GM19463 (cell line): Measurements from ENCODE around the gene UBXN11.
A peak's percentile ranks its signal among the peaks of the same experiment; 100 is the strongest.

Experiments
- ATAC-seq: cut with Tn5 transposase; IDR thresholded peaks from one replicate; pipeline ENCODE4 v1.9.1; 2021; ENCODE audit warnings: mild to moderate bottlenecking, moderate library complexity; ENCODE audit not compliant: unreplicated experiment

Gene UBXN11, protein sequence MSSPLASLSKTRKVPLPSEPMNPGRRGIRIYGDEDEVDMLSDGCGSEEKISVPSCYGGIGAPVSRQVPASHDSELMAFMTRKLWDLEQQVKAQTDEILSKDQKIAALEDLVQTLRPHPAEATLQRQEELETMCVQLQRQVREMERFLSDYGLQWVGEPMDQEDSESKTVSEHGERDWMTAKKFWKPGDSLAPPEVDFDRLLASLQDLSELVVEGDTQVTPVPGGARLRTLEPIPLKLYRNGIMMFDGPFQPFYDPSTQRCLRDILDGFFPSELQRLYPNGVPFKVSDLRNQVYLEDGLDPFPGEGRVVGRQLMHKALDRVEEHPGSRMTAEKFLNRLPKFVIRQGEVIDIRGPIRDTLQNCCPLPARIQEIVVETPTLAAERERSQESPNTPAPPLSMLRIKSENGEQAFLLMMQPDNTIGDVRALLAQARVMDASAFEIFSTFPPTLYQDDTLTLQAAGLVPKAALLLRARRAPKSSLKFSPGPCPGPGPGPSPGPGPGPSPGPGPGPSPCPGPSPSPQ

DNA sequence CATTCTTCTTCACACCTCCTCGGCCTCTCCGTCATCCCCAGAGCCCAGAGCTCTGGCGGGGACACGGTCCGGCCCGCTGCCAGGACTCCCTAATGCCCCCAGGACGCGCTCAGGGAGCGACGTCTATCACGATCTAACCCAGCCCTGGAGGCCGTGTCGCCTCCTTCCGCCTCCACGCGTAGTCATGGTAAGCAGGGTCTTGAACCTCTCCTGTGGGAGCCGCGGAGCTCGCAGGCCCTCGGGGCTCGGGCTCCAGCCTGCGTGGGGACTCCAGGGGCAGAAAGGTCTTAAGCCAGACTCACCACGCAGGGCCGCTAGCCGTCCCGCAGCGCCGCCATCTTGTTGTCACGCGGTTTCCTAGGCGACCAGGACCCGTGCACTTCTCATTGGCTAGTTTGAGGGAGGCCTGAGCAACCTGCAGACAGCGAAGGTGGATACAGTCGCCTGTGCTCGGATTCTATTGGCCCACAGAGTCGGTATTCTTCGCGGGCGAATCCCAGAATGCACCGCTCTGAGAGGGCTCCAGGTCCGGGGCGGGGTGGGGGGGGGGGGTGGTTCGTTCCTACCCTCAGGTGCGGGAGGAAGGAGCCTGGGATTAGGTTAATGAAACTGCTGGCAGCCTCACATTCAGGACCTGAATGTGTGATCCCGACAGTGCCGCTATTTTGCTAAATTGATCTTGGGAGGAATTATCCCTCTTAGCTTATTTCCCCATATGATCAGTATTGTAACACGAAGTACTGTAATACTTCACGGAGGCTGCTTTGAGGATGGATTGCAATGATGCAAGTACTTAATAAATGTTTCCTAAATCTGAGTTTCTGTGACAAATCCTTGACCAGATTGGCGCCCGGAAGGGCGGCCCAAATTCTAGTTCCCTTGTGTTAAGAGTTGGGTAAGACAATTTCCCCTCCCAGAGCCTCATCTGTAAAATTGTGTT is at the start of gene UBXN11:
Gene UBXN11, minus strand, starts transcription at position 347 of the 940 bp plus-strand sequence. CDS start 3,753 bp downstream, outside the sequence.
- ATAC-seq, result peak; percentile 99

DNA sequence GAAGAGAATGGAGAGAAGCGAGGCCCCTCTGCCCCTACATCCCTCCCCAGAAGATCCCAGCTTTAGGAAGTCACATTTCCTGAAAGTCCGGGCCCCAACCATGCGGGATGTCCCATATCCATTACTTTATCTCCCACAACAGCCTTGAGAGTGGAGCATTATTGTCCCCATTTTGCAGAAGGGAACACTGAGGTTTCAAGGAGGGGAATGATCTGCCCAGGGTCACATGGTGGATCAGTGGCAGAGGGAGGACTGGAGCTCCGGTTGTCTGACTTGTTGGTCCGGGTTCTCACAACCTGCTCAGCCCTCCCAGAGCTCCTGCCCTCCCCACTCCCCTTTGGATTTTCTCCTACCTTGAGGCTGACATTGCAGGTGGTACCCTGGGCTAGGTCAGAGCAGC is 49.7 kb upstream of the UBXN11 start:
- no peak for ATAC-seq

DNA sequence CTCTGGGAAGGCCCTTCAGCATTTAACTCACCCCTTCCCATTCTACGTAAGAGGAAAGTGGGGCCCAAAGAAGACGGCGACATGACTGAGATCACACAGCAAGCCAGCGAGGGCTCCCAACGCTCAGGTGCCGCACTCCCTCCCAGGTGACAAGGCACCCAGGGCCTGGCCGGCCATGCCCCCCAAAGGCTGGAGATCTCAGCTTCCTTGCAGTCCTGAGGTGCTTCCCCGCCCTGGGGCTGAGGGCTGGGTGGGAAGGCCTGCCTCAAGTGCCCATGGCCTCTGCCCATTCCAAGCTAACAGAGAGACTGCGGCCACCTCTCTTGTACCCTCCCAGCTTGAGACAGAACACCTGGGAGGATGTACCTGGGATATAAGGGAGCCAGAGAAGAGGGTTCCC is 48.5 kb upstream of the UBXN11 start:
- no peak for ATAC-seq

DNA sequence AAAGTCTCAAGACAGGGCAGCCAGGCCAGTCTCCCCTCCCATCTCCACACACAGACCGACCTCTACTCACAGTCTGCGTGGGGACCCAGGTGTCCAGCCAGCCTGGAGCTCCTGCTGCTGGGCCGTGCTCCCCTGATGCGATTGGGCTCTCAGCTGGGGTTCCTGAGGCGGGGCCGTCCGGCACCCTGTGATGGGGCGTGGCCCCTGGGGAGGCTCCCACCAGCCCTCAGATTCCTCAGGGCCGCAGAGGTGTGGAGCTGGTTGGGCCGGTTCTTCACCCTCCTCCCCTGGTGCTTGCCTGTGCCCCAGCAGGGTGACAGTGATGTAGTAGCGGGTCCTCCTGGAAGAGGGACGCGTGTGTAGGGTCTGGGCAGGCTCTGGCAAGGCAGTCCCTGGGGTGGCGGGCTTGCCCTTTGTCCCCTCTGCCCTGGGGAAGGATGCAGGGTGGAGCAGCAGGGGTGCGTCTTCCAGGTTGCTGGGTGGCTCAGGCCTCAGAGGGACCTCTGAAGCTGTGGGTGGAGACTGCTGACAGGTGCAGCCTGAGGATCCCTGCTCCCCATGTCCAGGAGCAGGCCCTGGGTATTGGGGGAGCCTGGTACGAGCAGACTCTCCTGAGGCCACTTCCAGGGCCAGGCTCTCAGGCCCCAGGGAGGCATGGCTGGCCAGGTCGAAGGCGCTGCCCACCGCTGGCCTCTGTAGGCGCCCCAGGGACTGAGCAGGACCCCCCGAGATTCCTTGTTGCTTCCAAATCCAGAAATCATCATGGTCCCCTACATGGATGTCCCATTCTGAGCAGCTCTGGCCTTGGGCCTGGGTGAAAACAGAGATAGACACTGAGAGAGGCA is 47.8 kb upstream of the UBXN11 start, which contains the start of gene CRYBG2:
Gene CRYBG2, minus strand, starts transcription at position 155 of the 845 bp plus-strand sequence. CDS start 7,473 bp downstream, outside the sequence.
- ATAC-seq, result no peak

DNA sequence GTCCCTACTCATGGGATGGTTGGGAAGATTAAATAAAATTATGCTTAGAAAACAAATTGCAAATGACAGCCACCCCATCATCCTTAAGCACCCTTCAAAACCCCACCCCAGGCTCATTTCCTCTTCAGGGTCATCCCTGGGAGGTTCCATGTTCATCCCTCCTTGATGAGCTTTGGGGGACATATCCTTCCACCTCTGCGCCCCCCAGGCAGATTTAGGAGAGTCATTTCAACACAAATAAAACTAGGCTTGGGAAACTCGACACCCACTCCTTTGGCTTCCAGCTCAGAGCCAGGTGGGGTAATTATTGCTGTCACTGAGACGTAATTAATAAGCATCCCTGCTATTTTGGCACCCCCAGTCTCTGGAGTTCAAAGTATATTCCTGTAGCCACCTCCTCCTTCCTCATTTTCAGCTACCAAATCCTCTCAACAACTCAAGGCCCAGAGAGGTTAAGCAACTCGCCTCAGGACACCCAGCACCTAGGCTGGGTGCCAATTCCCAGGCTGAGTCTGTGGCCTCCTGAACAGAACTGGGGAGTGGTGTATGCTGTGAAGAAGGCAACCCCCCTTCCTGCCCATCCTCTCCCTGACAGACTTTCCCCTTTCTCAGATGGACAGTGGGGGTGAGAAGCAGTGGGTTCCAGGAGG is 46.9 kb upstream of the UBXN11 start:
- ATAC-seq, result no peak

DNA sequence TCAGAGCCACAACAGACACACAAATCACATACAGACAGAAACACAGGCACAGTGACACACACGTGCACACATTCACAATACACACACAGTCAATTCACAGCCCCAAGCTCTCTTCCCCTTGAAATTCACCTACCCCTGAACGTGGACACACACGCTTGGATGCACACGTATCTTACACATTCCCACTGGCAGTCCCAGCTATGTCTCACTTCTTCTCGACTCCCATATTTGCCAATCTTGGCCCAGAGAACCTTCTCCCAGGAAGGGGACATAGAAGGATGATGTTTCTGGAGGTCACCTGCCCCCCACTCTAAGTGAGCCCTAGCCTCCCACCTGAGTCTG is 45.9 kb upstream of the UBXN11 start:
- ATAC-seq, result no peak

DNA sequence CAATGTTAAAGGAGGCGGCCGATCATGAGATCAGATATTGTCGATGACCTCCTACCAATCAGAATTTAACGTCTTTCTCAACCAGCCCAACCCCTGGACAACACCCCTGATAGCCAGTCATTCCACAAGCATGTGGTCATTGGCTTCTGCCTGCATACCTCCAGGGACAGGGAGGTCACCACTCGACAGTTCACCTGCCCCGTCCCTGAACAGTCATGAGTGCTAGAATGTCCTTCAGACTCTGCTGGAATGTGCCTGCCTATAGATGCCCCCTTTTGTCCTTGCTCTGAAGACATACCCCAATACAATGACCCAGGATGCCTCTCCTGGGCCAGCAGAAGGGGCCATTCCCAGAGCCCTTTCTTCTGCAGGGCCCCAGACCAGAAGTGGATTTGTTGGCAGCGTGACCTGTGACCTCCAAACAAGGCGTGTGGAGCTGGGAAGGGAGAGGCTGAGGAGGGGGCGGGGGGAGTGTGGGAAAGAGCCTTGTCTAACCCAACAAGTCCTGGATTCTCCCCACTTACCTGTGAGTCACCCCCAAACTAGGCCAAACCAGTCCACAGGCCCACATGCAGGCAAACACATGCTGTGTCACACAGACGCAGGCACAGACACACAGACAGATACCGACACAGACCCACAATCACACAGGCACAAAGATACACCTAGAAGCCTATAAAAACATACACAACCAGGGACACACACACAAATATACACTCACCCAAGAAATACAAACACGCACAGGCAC is 45.3 kb upstream of the UBXN11 start:
- no peak for ATAC-seq

DNA sequence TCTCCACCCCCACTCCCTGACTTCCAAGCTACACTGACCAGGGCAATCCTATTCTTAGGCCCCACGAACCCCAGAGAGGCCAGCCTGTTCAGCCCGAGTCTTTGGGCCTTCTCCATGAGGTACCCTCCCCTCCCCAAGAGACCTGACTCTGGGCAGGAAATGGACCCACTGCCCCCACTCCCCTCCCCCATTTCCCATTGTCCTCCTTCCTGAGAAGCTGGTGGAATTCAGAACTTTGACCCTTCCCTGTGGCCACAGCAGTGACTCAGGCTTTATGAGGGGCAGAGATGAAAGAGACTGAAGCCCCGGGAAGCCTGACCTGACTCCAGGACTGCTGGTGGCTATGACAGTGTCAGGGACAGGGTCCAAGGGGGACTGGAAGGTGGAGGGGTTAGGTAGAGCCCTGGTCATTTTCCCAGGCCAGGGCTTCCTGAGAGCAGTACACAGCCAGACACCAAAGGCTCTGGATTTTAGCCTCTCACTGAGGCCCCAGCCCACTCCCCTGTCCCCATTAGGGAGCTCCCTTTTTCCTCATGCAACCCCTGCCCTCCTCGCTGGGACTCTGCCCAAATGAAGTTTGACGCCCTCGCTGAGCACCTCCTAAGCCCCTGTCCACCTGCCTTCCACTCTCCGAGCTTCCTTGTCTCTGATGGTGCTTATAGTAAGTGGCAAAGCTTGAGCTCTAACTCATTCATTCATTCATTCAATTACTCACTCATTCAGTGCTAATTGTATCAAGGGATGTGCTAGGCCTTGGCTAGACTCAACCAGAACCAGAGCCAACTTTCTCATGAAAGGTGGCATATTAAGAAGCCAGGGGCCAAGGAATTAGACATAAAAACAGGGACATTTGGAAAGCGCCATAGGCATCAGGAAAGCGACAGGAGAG is 44.5 kb upstream of the UBXN11 start:
- no peak for ATAC-seq

DNA sequence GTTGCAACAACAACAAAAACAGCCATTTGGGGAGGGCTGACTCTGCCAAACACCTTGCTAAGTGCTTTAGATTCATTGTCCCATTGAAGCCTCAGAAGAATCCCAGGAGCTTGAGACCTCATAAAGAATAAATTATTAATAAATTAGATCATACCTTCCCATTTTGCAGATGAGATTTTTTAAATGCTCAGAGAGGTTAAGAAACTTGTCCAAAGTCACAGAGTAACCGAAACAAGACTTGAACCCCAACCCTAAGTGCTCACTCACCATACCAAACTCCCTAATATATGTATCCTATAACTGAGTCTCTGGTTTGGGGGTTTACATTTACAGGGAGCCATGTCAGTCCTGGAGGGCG is 43.9 kb upstream of the UBXN11 start:
- ATAC-seq, result no peak

DNA sequence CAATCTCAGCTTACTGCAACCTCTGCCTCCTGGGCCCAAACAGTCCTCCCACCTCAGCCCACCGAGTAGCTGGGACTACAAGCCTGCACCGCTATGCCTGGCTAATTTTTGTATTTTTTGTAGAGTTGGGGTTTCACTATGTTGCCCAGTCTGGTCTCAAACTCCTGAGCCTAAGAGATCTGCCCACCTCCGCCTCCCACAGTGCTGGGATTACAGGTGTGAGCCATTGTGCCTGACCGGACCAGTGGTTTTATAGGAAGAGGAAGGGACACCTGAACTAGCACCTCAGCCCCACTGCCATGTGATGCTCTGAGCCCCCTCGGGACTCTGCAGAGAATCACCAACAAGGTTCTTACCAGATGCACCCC is 43.4 kb upstream of the UBXN11 start:
- no peak for ATAC-seq

DNA sequence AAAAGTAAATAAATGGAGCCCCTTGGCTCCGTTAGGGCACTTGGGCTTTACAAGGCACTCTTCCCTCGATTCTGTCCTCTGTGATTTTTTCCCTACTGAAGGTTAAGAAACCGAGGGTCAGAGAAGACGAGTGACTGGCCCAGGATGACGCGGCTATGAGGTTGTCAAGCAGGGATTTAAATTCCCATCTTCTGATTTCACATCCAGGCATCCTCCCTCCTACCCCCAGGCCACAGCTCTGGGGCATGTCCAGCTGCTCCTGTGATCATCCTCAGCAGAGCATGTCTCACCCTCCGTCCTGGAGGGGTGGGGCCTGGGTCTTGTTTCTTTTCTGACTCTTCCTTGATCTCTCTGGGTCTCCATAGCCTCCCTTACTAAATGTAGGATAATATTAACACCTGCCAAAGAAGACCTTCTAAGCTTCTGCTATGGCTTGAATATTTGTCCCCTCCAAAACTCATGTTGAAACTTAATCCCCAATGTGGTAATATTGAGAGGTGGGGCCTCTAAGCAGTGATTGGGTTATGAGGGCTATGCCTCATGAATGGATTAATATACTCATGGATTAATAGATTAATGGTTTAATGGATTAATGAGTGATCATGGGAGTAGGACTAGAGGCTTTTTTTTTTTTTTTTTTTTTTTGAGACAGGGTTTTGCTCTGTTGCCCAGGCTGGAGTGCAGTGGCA is 42.9 kb upstream of the UBXN11 start:
- ATAC-seq, result no peak

DNA sequence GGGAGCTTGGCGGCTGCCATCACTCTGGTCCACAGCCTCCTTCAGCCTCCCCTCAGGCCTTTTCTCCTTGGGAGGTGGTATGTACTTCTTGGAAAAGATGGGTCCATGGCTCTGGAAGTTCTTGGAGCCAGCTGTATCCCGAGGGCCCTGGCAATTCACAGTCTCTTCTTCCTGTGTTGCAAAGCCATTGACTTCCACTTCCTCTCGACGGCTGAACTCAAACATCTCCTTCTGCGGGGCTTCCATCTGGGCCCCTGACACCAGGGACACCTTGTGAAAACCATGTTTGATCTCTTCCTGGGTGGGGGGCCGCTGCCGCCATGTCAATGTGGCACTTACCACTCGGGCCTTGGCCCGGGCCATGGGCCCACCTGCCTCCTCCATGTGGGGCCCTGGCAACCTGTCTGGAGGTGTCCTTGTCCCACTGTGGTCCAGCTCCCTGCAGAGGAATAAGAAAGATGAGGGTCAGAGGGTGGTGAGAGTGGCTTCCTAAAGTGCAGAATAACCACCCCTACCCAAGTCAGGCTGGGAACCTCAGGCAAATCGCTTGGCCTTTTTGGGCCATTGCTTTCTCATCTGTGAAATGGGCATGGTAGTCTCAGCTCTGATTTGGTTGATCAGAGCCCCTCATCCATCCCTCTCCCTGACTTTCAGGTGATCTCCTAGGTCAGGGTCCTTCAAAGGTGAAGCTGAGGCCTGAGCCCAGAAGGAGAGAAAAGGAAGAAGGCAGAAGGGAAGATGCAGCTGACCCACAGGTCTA is 40.0 kb upstream of the UBXN11 start:
- ATAC-seq, result no peak

DNA sequence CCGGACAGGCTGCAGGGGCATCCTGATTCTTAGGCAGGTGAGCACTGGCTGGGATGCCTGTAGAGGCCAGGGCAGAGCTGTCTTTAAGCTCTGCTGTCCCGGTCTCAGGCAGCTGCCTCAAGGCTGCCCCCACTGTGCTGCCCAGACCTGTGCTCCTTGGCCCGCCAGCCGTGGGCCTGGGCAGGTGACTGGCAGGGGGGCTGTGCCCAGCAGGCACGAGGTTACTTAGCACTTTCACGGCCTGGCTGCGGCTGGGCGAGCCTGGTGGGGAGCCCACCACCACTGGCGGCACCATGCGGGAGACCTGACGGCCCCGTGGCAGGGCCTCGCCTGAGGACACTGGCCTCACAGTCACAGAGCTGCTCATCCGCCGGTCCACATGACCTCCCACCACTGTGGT is 39.3 kb upstream of the UBXN11 start:
- ATAC-seq, result no peak

DNA sequence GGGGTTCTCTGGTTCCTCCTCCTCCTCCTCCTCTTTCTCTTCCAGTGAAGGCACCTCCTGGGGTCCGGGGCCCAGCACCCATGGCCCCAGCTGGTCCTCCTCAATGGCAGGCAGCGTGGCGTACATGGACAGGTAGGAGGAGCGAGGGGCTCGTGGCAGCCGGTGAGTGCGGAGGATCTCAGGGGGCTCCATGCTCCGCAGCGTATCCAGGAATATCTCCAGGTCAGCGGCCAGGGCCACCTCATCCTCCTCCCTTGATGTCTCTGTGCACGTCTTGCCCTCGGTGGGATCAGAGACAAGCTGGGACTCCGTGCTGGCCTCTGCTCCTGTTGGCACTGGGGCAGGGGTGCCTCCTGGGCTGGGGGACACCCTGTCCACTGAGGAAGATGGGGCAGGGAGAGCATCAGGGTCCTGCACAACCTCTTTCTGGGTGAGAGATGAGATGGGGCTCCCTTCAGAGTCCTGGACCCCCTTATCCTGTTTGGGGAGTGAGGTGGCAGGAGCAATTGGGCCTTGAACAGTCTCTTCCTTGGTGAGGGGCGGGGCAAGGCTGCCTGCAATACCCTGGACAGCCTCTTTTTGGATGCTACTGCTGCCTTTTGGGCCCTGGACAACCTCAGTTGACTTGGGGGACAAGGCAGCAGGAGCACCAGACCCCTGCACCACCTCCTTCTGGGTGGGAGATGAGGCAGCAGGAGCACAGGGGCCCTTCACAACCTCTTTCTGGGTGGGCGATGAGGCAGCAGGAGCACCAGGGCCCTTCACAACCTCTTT is 37.9 kb upstream of the UBXN11 start:
- no peak for ATAC-seq

DNA sequence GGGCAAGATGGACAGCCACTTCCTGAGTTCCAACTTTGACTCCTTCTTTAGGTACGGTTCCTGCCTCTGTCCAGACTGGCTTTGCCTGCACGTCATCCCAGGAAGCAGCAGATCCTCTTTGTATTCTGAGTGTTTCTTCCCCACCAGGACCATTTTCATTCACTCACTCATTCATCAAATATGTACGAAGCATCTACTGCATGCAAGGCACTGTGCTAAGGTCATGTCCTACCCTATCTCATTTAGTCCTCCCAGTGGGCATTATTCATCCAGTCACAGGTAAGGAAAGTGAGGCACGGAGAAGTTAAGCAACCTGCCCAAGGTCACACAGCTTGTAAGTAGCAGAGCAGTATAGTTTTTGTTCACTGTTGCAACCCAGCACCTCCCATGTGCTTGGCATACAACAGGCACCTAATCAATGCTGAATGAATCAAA is 33.6 kb upstream of the UBXN11 start:
- no peak for ATAC-seq

DNA sequence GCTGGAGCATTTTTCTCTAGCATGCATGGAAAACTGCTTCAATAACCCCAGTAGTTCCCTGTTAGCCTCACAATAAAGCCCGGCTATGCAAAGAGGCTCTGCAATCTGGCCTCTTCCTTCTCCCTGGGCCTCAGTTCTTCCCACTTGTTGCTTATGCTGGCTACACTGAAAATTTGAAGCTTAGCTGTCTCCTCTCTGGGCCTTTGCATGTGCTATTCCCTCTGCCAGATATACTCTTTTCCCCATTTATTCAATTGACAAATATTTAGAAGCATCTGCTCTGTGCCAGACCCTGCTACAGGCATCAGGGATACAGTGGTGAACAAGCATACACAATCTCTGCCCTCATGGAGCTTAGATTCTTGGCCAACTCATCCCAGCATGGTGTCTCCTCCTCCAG is 32.2 kb upstream of the UBXN11 start:
- ATAC-seq, result no peak

DNA sequence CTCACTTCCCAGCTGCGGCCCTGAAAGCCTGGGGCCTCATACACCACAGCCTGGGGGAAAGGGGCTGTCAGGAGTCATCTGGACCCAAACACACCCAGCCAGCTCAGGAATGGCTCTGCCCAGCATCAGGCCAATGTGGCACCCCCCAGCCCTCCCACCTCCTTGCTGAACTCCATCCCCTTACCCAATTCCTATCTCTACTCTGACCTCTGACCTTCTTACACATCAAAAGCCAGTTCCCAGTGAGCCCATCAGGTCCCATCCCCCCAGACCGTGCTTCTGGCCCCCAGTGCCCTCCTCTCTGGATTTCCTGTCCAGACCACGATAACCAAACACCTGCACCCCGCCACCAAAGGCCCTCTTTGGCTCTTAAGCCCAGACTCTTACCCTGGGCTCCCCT is 31.2 kb upstream of the UBXN11 start:
- no peak for ATAC-seq
